Gastroesophageal sphincter (tissue), 4 donors: ENCODE measurements around the gene TGFB1I1. TPM values are rescaled to one million over a fixed set of nuclear protein-coding genes. Genes with fewer than 3 reads are reported as not detected.
"Not testable (repeated sequence)": the region's sequence is repeated elsewhere in the genome, so short reads cannot be mapped to it uniquely, and the experiment has no call there.

ENCODE experiments used
- ATAC-seq: fragments of 150-250 bp; one replicate; pipeline ENCODE4 v1.9.1; 2016; ENCODE audit warnings: mild to moderate bottlenecking, moderate library complexity
- H3K27ac ChIP-seq, 4 donors: fragments of 200-600 bp; sonication (generic) in 3 of 4; 1 replicate in 3 of 4; 2 replicates in 1 of 4; pipeline ENCODE4 v1.5.1; 2016 to 2019
- H3K27me3 ChIP-seq: fragments of 200-600 bp; sonication (generic); one replicate; pipeline ENCODE4 v1.5.1; 2019
- H3K36me3 ChIP-seq, 2 donors: fragments of 200-600 bp; sonication (generic); one replicate each; pipeline ENCODE4 v1.5.1; 2019; ENCODE audit warnings: control low read depth in 1 of 2
- H3K4me1 ChIP-seq, 3 donors: fragments of 200-600 bp; sonication (generic); 1 replicate in 2 of 3; 2 replicates in 1 of 3; pipeline ENCODE4 v1.5.1; 2016 to 2019; ENCODE audit warnings: control low read depth in 2 of 3
- H3K4me3 ChIP-seq, 2 donors: fragments of 200-600 bp; sonication (generic); one replicate each; pipeline ENCODE4 v1.5.1; 2019; ENCODE audit warnings: mild to moderate bottlenecking in 1 of 2, moderate library complexity in 1 of 2
- H3K9me3 ChIP-seq, 3 donors: fragments of 200-600 bp; sonication (generic); one replicate each; pipeline ENCODE4 v1.5.1; 2017 to 2019; ENCODE audit warnings: control low read depth in 2 of 3
- EP300 ChIP-seq: sonication (generic); formaldehyde crosslinking; IDR thresholded peaks from one replicate; pipeline ENCODE4 v1.6.1; 2017; ENCODE audit warnings: antibody characterized with exemption, mild to moderate bottlenecking
- POLR2A ChIP-seq, 2 donors: fragments of 450-650 bp; IDR thresholded peaks; one replicate each; pipeline ENCODE4 v1.6.1; 2017; ENCODE audit warnings: antibody characterized with exemption in 2 of 2, mild to moderate bottlenecking in 2 of 2, moderate library complexity in 1 of 2
- POLR2AphosphoS5 ChIP-seq: sonication (generic); formaldehyde crosslinking; IDR thresholded peaks from one replicate; pipeline ENCODE4 v1.6.1; 2017; ENCODE audit warnings: antibody characterized with exemption
- WGBS, 2 donors: methylation state at CpG; one replicate each; pipeline ENCODE4 v1.1.5; 2018; ENCODE audit warnings: low coverage in 1 of 2; 5-methylcytosine and 5-hydroxymethylcytosine counted together
- total RNA-seq, 4 donors: library from RNA; depleted of rRNA; stranded (reverse); fragments of >200 nt; gene quantifications; one replicate each; pipeline ENCODE4 v1.1.0, GENCODE V29; 2016
- TF ChIP-seq, protein P1 (sequence below), 4 experiments: fragments of 200-600 bp in 2 of 4; fragments of 450-650 bp in 2 of 4; sonication (generic) in 1 of 4; IDR thresholded peaks; one replicate each; pipeline ENCODE4 v1.5.1; 2017 to 2019; ENCODE audit warnings: antibody characterized with exemption in 4 of 4, mild to moderate bottlenecking in 2 of 4, moderate library complexity in 2 of 4

Gene TGFB1I1
- total RNA-seq, 4 donors from 2014 or later: 157 to 438 (median 211) TPM

DNA sequence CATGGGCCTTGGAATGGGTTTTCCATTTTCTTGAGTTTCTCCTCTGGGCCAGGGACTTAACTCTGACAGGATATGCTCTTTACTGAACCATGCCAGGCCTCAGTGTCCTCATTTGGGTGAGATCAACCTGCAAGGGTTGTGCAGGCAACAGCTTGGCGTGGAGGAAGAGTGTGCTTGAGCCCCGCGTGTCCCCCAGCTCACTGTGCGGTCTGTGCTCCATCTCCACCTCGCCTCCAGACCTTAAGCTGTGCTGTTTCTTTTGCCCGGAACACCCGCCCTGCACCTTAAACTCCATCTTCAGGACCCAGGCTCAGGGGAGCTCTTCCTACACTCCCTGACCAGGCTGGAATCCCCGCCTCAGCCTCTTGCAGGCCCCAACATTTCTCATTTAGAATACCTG lies 26.5 kb downstream of the TGFB1I1 start:
- H3K9me3 ChIP-seq: no peaks in the 10 kb centered on the region
- H3K27me3 ChIP-seq: no peaks in the 10 kb centered on the region
- peaks cover 0 to 71% of the 10 kb centered on the region in 2 donors for H3K36me3 ChIP-seq
- no peak overlapping the region for H3K4me3 ChIP-seq
- no peak overlapping the region for H3K27ac ChIP-seq
- H3K4me1 ChIP-seq: peaks cover 0 to 13% (median 0%) of the 10 kb centered on the region in 3 donors
- ATAC-seq: no peak
- 90% methylated on average over 8 of the region's 8 CpGs; no CpG with 5 or more reads in 1 of the 2 donors for WGBS, 2 donors
- TF ChIP-seq, protein P1, sequence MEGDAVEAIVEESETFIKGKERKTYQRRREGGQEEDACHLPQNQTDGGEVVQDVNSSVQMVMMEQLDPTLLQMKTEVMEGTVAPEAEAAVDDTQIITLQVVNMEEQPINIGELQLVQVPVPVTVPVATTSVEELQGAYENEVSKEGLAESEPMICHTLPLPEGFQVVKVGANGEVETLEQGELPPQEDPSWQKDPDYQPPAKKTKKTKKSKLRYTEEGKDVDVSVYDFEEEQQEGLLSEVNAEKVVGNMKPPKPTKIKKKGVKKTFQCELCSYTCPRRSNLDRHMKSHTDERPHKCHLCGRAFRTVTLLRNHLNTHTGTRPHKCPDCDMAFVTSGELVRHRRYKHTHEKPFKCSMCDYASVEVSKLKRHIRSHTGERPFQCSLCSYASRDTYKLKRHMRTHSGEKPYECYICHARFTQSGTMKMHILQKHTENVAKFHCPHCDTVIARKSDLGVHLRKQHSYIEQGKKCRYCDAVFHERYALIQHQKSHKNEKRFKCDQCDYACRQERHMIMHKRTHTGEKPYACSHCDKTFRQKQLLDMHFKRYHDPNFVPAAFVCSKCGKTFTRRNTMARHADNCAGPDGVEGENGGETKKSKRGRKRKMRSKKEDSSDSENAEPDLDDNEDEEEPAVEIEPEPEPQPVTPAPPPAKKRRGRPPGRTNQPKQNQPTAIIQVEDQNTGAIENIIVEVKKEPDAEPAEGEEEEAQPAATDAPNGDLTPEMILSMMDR (IDR thresholded peaks at IDR 0.05): no peak
- TF ChIP-seq POLR2AphosphoS5 (no peak), POLR2A (IDR thresholded peaks at IDR 0.05) (no peak), EP300 (no peak)

DNA sequence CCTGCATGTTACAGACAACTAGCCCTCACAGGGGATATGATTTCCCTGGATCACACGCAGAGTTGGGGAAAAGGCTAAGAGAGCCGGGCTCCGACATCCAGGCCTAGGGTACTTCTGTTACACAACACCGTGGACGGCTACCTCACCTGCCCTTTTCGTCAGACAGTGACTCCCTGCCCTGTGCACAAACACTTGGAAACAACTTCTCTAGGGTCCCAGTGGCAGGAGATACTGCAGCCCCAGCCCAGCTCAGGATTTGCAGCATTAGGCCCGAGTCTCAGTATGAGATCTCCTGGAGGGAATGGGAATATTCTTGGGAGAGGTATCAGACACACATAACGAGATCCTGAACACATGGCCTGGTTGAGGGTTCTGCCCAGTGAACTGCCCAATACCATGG lies 28.0 kb downstream of the TGFB1I1 start:
- TF ChIP-seq EP300: no peak
- TF ChIP-seq POLR2A (IDR thresholded peaks at IDR 0.05): no peak
- TF ChIP-seq, protein P1 (IDR thresholded peaks at IDR 0.05): no peak
- no peak for TF ChIP-seq POLR2AphosphoS5
- 67 to 71% methylated on average over 1 of the region's 8 CpGs for WGBS, 2 donors
- H3K4me3 ChIP-seq: no peak overlapping the region
- ATAC-seq: no peak
- no peaks in the 10 kb centered on the region for H3K27me3 ChIP-seq
- no peaks in the 10 kb centered on the region for H3K9me3 ChIP-seq
- H3K27ac ChIP-seq: no peak overlapping the region
- H3K36me3 ChIP-seq: peaks cover 0 to 63% of the 10 kb centered on the region in 2 donors
- peaks cover 0 to 14% (median 0%) of the 10 kb centered on the region in 3 donors for H3K4me1 ChIP-seq

DNA sequence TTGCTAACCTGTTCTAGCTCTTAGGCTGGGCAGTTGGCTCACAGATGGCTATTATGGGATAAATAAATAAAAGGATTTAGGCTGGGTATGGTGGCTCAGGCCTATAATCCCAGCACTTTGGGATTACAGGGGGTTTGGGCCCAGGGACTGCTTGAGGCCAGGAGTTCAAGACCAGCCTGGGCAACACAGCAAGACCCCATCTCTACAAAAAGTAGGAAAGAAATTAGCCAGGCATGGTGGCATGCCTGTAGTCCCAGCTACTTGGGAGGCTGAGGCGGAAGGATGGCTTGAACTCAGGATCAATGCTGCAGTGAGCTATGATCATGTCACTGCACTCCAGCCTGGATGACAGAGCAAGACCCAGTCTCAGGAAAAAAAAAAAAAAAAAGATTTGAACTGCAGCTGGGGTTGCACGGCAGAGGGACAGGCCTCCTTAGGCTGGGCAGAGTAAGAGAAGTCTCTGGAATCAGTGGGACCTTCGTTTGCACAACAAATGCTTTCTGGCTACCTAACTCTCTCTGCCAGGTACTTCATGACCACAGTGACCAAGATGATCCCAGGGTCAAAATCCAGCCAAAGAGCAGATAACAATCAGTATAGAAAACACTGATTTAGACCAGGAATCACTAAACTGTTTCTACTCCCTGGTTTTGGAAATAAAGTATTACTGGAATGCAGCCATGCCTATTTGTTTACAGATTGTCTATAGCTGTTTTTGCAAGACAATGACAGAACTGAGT lies 29.4 kb downstream of the TGFB1I1 start:
- ATAC-seq: no peak

DNA sequence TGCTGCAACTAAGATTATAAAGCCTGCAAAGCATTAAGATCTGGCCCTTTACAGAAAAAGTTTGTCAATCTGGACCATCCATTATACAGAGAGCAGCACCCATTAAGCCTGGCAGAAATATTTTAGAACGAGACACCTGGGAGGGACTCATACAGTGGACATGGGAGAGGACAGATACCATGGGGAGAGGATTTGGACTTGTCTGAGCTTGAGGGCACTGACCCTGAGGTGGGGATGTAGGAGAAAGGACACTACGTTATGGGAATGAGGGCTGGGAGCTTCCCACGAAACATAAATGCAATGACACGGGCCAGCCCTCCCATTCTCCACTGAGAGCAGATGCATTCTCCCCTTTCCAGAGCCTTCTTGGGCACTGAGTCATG lies 30.0 kb downstream of the TGFB1I1 start:
- ATAC-seq: no peak
- Histone ChIP-seq H3K4me3 (no peak overlapping the region), H3K27me3 (no peaks in the 10 kb centered on the region), H3K4me1 (peaks cover 0 to 35% (median 6%) of the 10 kb centered on the region in 3 donors), H3K9me3 (no peaks in the 10 kb centered on the region), H3K36me3 (peaks cover 0 to 55% of the 10 kb centered on the region in 2 donors), H3K27ac (no peak overlapping the region)
- WGBS, 2 donors: 73 to 86% methylated on average over 3 to 4 of the region's 4 CpGs
- TF ChIP-seq POLR2AphosphoS5 (no peak), EP300 (no peak), POLR2A (IDR thresholded peaks at IDR 0.05) (no peak)
- TF ChIP-seq, protein P1 (IDR thresholded peaks at IDR 0.05): no peak

More for the DNA sequence above, 29.4 kb downstream of the TGFB1I1 start:
- H3K27me3 ChIP-seq: no peaks in the 10 kb centered on the region
- H3K9me3 ChIP-seq: no peaks in the 10 kb centered on the region
- H3K4me1 ChIP-seq: peaks cover 0 to 29% (median under 1%) of the 10 kb centered on the region in 3 donors
- TF ChIP-seq, protein P1 (IDR thresholded peaks at IDR 0.05): no peak
- TF ChIP-seq POLR2AphosphoS5 (no peak), EP300 (no peak), POLR2A (IDR thresholded peaks at IDR 0.05) (no peak)
- no peak overlapping the region for H3K4me3 ChIP-seq
- H3K36me3 ChIP-seq: peaks cover 0 to 61% of the 10 kb centered on the region in 2 donors
- 56 to 80% methylated on average over 1 to 3 of the region's 3 CpGs for WGBS, 2 donors
- no peak overlapping the region for H3K27ac ChIP-seq

DNA sequence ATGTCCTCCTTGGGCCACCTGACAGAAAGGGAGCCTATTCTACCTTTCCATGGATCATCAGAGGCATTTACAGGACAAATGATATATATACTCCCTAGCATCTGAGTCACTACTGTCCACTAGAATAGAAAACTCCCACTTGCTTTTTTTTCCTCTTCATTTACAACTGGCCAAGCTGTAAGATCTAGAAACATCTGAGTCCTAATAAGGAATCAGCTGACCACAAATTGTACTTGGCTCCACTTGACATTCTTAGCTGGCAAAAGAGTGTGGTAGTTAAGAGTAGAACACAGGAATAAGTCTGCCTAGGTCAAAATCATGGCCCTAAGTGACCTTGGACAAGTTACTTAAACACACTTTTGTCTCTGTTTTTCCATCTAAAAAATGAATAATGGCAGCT lies 31.0 kb downstream of the TGFB1I1 start:
- Histone ChIP-seq H3K36me3 (peaks cover 0 to 45% of the 10 kb centered on the region in 2 donors), H3K4me3 (no peak overlapping the region), H3K27ac (no peak overlapping the region), H3K9me3 (no peaks in the 10 kb centered on the region), H3K27me3 (no peaks in the 10 kb centered on the region), H3K4me1 (peaks cover 4 to 43% (median 12%) of the 10 kb centered on the region in 3 donors)
- ATAC-seq: no peak
- TF ChIP-seq POLR2AphosphoS5 (no peak), POLR2A (IDR thresholded peaks at IDR 0.05) (no peak), EP300 (no peak)
- TF ChIP-seq, protein P1 (IDR thresholded peaks at IDR 0.05): no peak

DNA sequence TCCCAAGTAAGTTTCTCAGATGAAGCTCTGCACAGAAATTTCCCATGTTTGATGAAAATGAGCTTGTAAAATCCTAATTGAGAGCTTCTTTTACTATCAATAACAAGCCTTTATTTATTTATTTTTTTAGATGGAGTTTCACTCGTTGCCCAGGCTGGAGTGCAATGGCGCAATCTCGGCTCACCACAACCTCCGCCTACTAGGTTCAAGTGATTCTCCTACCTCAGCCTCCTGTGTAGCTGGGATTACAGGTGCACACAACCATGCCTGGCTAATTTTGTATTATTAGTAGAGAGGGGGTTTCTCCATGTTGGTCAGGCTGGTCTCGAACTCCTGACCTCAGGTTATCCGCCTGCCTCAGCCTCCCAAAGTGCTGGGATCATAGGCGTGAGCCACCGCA lies 31.6 kb downstream of the TGFB1I1 start:
- ATAC-seq, H3K9me3 ChIP-seq, H3K27ac ChIP-seq, H3K4me3 ChIP-seq, H3K27me3 ChIP-seq: not testable (repeated sequence)
- Histone ChIP-seq H3K36me3 (peaks cover 0 to 39% of the 10 kb centered on the region in 2 donors), H3K4me1 (peaks cover 4 to 43% (median 12%) of the 10 kb centered on the region in 3 donors)
- 89 to 91% methylated on average over 6 to 7 of the region's 8 CpGs for whole genome bisulfite sequencing, 2 donors
